ENCODE data around the gene FA2H.
"Not testable (repeated sequence)": the region's sequence is repeated elsewhere in the genome, so short reads cannot be mapped to it uniquely, and the experiment has no call there.

Gene FA2H

GRCh38 chr16:74682556-74682955 lies 92.1 kb downstream of the FA2H start:
- no peak for DNase-seq (ENCODE audit: low read depth in 2 of 2)

DNA sequence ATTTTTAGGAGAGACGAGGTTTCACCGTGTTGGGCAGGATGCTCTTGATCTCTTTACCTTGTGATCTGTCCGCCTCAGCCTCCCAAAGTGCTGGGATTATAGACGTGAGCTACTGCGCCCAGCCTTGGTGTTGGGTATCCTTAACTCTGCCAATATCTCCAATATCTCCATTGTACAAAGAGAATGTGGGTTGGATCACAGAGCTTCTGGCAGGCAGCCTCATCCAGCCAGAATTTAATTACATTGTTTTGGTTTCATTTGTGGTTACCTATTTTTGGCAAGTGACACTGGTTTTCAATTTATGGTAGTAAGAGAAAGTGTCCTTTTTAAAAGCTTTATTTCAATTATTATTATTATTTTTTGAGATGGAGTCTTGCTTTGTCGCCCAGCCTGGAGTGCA lies 93.9 kb downstream of the FA2H start:
- DNase-seq (ENCODE audit: low read depth in 2 of 2), result no peak

- DNase-seq (ENCODE audit: low read depth in 2 of 2), result no peak
These were observed 94.6 kb downstream of the FA2H start for GRCh38 chr16:74679983-74680382.

DNA sequence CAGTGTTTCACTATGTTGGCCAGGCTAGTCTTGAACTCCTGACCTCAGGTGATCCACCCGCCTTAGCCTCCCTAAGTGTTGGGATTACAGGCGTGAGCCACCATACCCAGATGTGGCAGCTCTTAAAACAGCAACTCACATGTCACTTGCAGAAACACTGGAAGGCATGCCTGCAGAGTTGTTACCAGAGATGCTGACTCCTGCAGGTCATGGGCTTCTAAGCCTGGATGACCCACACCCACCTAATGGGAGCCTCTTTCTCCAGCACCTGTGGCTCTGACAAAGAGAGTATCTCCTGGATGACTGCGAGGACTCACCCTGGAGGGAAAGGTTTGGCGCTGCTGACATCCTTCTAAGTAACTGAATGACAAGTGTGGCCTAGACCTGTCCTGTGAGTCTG lies 96.8 kb downstream of the FA2H start:
- no peak for DNase-seq (ENCODE audit: low read depth in 2 of 2)

- no peak for DNase-seq (ENCODE audit: low read depth in 2 of 2)
These were observed 100.7 kb downstream of the FA2H start for GRCh38 chr16:74673876-74674275.

- not testable (repeated sequence) for DNase-seq (ENCODE audit: low read depth in 2 of 2)
These were observed 105.7 kb downstream of the FA2H start for GRCh38 chr16:74668877-74669276.

- DNase-seq (ENCODE audit: low read depth in 2 of 2), result no peak
These were observed 107.3 kb downstream of the FA2H start for GRCh38 chr16:74667255-74667700.

- peak; percentile 97 to 98 for DNase-seq (ENCODE audit: low read depth in 2 of 2)
These were observed 108.0 kb downstream of the FA2H start, which contains the start of gene RFWD3 for GRCh38 chr16:74666425-74667254. RFWD3 (minus strand) TSS chr16:74666877; CDS start chr16:74661449, 5,428 bp downstream.

DNA sequence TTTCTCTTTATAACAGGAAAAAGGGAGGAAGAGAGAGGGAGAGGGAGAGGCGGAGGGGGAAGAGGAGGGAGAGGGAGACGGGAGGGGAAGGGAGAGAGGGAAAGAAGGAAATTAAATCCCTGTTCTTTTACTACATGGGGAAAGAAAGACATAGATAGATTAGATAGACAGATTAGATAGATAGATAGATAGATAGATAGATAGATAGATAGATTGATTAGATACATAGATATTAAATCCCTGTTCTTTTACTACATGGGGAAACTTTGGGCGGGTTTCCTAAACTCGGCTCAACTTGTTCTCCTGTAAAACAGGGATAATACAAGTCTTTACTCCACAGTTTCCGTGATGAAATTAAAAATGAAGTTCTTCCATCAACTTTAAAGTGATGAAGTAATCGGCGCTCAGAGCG lies 108.6 kb downstream of the FA2H start:
- DNase-seq (ENCODE audit: low read depth in 2 of 2), result no peak

Measured in fibroblast of skin of left quadriceps (primary cell).